ENCODE data around the gene VPS26A.
"Not testable (repeated sequence)": the region's sequence is repeated elsewhere in the genome, so short reads cannot be mapped to it uniquely, and the experiment has no call there.

The VPS26A gene

DNA sequence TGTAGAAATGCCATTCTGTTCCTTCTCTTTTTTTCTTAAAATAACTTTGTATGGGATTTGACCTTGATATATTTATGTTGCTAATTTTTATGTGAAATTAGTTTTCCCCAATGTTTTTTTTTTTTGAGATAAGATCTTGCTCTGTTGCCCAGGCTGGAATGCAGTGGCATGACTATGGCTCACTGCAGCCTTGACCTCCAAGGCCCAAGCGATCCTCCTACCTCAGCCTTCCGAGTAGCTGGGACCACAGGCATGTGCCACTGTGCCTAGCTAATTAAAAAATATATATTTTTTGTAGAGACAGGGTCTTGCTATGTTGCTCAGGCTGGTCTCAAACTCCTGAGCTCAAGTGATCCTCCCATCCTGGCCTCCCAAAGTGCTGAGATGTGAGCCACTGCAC, 16.0 kb downstream of the VPS26A start:
- Histone ChIP-seq H3K27ac (ENCODE audit: insufficient read depth, low read depth, low read length, poor library complexity, severe bottlenecking) (no peak overlapping the region), H3K36me3 (ENCODE audit: control insufficient read depth, insufficient read depth, low read length) (no peaks in the 10 kb centered on the region), H3K9me3 (ENCODE audit: control insufficient read depth, low read length) (no peaks in the 10 kb centered on the region), H3K4me3 (ENCODE audit: insufficient read depth, low read depth, low read length) (no peak overlapping the region), H3K4me1 (ENCODE audit: control insufficient read depth, insufficient read depth, low read length) (no peaks in the 10 kb centered on the region), H3K27me3 (ENCODE audit: control insufficient read depth, insufficient read depth, low read length, poor library complexity, severe bottlenecking) (no peaks in the 10 kb centered on the region)
- WGBS, 2 experiments, result 95 to 96% methylated on average over 2 of the region's 2 CpGs

DNA sequence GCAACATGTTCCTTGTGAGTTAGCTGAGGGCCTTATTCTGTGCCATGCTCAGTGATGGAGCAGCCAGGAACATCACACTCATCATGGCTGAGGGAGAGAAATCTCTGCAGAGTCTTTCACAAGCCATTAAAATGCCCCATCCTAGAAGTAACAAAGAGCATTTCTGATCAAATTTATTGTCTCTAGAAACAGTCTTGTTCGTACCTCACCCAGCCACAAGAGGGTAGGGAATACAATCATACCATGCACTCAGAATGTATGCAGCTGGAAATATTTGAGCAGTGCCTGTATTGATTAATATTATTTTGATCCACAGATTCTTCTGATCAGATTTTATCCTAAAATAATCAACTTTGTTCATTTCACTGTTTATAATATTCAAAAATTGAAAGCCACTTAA, 17.3 kb downstream of the VPS26A start:
- H3K36me3 ChIP-seq (ENCODE audit: control insufficient read depth, insufficient read depth, low read length), result no peaks in the 10 kb centered on the region
- no peaks in the 10 kb centered on the region for H3K9me3 ChIP-seq (ENCODE audit: control insufficient read depth, low read length)
- H3K27ac ChIP-seq (ENCODE audit: insufficient read depth, low read depth, low read length, poor library complexity, severe bottlenecking), result no peak overlapping the region
- no peaks in the 10 kb centered on the region for H3K27me3 ChIP-seq (ENCODE audit: control insufficient read depth, insufficient read depth, low read length, poor library complexity, severe bottlenecking)
- WGBS, 2 experiments, result 80 to 81% methylated on average over 1 of the region's 1 CpG
- H3K4me1 ChIP-seq (ENCODE audit: control insufficient read depth, insufficient read depth, low read length), result no peaks in the 10 kb centered on the region
- H3K4me3 ChIP-seq (ENCODE audit: insufficient read depth, low read depth, low read length), result no peak overlapping the region

DNA sequence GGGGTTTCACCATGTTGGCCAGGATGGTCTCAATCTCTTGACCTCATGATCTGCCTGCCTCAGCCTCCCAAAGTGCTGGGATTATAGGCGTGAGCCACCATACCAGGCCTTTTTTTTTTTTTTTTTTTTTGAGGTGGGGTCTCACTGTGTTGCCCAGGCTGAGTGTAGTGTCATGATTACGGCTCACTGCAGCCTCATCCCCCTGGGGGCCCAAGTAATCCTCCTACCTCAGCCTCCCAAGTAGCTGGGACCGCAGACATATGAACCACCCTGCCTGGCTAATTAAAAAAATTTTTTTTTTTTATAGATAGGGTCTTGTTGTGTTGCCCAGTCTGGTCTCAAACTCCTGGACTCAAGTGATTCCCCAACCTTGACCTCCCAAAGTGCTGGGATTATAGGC, 18.1 kb downstream of the VPS26A start:
- not testable (repeated sequence) for H3K36me3 ChIP-seq (ENCODE audit: control insufficient read depth, insufficient read depth, low read length); H3K27me3 ChIP-seq (ENCODE audit: control insufficient read depth, insufficient read depth, low read length, poor library complexity, severe bottlenecking); H3K4me1 ChIP-seq (ENCODE audit: control insufficient read depth, insufficient read depth, low read length); H3K4me3 ChIP-seq (ENCODE audit: insufficient read depth, low read depth, low read length); H3K27ac ChIP-seq (ENCODE audit: insufficient read depth, low read depth, low read length, poor library complexity, severe bottlenecking); H3K9me3 ChIP-seq (ENCODE audit: control insufficient read depth, low read length)
- 85 to 92% methylated on average over 2 to 3 of the region's 3 CpGs for WGBS, 2 experiments

DNA sequence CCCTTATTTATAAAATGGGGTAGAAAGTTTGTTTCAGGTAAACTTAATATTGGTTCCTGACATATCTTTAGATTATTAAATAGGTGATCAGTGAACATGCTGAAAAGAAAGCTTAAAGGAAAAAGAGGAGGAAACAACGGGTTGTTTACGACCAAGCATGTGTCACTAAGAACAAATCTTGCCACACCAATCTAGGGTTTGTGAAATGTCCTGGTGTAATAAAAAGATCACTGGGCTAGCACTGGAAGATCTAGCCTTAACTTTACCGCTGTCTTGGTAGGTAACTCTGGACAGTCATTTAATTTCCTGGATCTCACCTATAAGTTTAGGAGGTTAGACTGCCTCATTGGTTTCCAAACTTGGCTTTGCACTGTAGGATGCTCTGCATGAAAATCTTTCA, 19.0 kb downstream of the VPS26A start:
- no peaks in the 10 kb centered on the region for H3K4me1 ChIP-seq (ENCODE audit: control insufficient read depth, insufficient read depth, low read length)
- H3K27me3 ChIP-seq (ENCODE audit: control insufficient read depth, insufficient read depth, low read length, poor library complexity, severe bottlenecking), result no peaks in the 10 kb centered on the region
- H3K4me3 ChIP-seq (ENCODE audit: insufficient read depth, low read depth, low read length), result no peak overlapping the region
- H3K36me3 ChIP-seq (ENCODE audit: control insufficient read depth, insufficient read depth, low read length), result no peaks in the 10 kb centered on the region
- no peak overlapping the region for H3K27ac ChIP-seq (ENCODE audit: insufficient read depth, low read depth, low read length, poor library complexity, severe bottlenecking)
- H3K9me3 ChIP-seq (ENCODE audit: control insufficient read depth, low read length), result no peaks in the 10 kb centered on the region
- 64% methylated on average over 3 of the region's 3 CpGs for WGBS, 2 experiments

DNA sequence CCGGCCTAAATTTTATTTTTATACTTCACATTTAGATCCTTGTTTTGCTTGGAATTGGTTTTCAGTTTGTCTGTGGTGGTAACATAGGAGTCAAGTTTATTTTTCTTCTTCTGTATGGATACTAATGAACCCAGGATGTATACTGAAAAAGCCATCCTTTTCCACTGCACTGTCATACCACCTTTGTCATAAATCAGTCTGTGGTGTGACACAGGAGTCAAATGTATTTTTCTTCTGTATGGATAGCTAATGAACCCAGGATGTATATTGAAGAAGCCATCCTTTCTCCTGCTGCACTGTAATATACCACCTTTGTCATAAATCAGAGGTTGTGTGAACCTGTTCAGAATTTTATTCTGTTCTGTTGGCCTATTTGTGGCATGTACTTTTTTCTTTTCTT, 21.4 kb downstream of the VPS26A start:
- H3K36me3 ChIP-seq (ENCODE audit: control insufficient read depth, insufficient read depth, low read length), result no peaks in the 10 kb centered on the region
- H3K27ac ChIP-seq (ENCODE audit: insufficient read depth, low read depth, low read length, poor library complexity, severe bottlenecking), result no peak overlapping the region
- H3K27me3 ChIP-seq (ENCODE audit: control insufficient read depth, insufficient read depth, low read length, poor library complexity, severe bottlenecking), result no peaks in the 10 kb centered on the region
- no peaks in the 10 kb centered on the region for H3K9me3 ChIP-seq (ENCODE audit: control insufficient read depth, low read length)
- 89% methylated on average over 1 of the region's 1 CpG; no CpG with 5 or more reads in 1 of the 2 experiments for WGBS, 2 experiments
- no peaks in the 10 kb centered on the region for H3K4me1 ChIP-seq (ENCODE audit: control insufficient read depth, insufficient read depth, low read length)
- H3K4me3 ChIP-seq (ENCODE audit: insufficient read depth, low read depth, low read length), result no peak overlapping the region

DNA sequence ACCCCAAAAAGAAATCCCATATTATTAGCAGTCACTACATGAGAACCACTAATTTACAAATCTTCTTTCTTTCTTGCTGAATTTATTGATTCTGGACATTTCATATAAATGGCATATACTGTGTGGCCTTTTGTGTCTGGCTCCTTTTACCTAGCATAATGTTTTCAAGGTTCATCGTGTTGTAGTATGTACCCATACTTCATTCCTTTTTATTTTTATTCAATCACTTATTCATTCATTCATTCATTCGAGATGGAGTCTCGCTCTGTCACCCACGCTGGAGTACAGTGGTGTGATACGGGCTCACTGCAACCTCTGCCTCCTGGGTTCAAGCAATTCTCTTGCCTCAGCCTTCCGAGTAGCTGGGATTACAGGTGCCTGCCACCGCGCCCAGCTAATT, 21.9 kb downstream of the VPS26A start:
- H3K4me3 ChIP-seq (ENCODE audit: insufficient read depth, low read depth, low read length), result no peak overlapping the region

DNA sequence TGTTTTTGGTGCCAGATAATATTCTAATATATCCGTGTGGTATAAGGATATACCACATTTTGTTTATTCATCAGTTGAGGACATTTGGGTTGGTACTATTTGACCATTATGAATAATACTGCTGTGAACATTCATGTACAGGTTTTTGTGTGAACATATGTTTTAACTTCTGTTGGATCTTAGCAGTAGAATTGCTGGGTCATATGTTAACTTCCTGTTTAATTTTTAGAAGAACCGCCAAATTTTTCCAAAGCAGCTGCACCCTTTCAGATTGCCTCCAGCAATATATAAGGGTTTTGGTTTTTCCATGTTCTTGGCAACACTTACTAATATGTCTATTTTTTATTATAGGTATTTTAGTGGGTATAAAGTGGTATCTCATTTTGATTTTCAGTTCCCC, 22.8 kb downstream of the VPS26A start:
- H3K27me3 ChIP-seq (ENCODE audit: control insufficient read depth, insufficient read depth, low read length, poor library complexity, severe bottlenecking), result no peaks in the 10 kb centered on the region
- H3K36me3 ChIP-seq (ENCODE audit: control insufficient read depth, insufficient read depth, low read length), result no peaks in the 10 kb centered on the region
- H3K4me3 ChIP-seq (ENCODE audit: insufficient read depth, low read depth, low read length), result no peak overlapping the region
- no peak overlapping the region for H3K27ac ChIP-seq (ENCODE audit: insufficient read depth, low read depth, low read length, poor library complexity, severe bottlenecking)
- 100% methylated on average over 1 to 2 of the region's 2 CpGs for WGBS, 2 experiments
- H3K9me3 ChIP-seq (ENCODE audit: control insufficient read depth, low read length), result no peaks in the 10 kb centered on the region
- H3K4me1 ChIP-seq (ENCODE audit: control insufficient read depth, insufficient read depth, low read length), result no peaks in the 10 kb centered on the region

More for the DNA sequence above, 21.9 kb downstream of the VPS26A start:
- no peaks in the 10 kb centered on the region for H3K4me1 ChIP-seq (ENCODE audit: control insufficient read depth, insufficient read depth, low read length)
- 92 to 94% methylated on average over 8 of the region's 8 CpGs for WGBS, 2 experiments
- H3K9me3 ChIP-seq (ENCODE audit: control insufficient read depth, low read length), result no peaks in the 10 kb centered on the region
- no peak overlapping the region for H3K27ac ChIP-seq (ENCODE audit: insufficient read depth, low read depth, low read length, poor library complexity, severe bottlenecking)
- H3K27me3 ChIP-seq (ENCODE audit: control insufficient read depth, insufficient read depth, low read length, poor library complexity, severe bottlenecking), result no peaks in the 10 kb centered on the region
- H3K36me3 ChIP-seq (ENCODE audit: control insufficient read depth, insufficient read depth, low read length), result no peaks in the 10 kb centered on the region

DNA sequence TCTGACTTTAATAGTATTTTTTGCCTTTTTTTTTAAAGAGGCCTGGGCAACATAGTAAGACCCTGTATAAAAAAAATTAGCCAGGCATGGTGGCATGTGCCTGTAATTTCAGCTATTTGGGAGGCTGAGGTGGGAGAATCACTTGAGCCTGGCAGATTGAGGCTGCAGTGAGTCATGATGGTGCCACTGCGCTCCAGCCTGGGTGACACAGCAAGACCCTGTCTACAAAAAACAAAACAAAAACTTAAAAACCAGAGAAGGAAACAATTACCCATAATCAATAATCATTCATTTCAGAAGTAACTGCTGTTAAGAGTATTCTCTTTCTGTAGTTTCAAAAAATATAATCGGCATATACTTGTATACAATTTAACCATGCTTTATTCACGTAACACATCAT, 28.0 kb downstream of the VPS26A start:
- H3K36me3 ChIP-seq (ENCODE audit: control insufficient read depth, insufficient read depth, low read length), result no peaks in the 10 kb centered on the region
- WGBS, 2 experiments, result 96 to 97% methylated on average over 2 to 3 of the region's 3 CpGs
- no peaks in the 10 kb centered on the region for H3K9me3 ChIP-seq (ENCODE audit: control insufficient read depth, low read length)

DNA sequence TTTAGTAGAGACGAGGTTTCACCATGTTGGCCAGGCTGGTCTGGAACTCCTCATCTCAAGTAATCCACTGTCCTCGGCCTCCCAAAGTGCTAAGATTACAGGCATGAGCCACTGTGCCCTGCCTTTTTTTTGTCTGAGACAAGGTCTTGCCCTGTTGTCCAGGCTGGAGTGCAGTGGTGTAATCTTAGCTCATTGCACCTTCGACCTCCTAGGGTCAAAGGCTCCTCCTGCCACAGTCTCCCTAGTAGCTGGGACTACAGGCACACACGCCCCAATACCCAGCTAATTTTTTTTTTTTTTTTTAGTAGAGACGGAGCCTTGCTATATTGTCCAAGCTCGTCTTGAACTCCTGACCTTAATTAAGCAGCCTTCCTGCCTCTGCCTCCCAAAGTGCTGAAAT, 29.2 kb downstream of the VPS26A start:
- Histone ChIP-seq H3K27ac (ENCODE audit: insufficient read depth, low read depth, low read length, poor library complexity, severe bottlenecking) (no peak overlapping the region), H3K27me3 (ENCODE audit: control insufficient read depth, insufficient read depth, low read length, poor library complexity, severe bottlenecking) (no peaks in the 10 kb centered on the region), H3K4me1 (ENCODE audit: control insufficient read depth, insufficient read depth, low read length) (no peaks in the 10 kb centered on the region), H3K36me3 (ENCODE audit: control insufficient read depth, insufficient read depth, low read length) (no peaks in the 10 kb centered on the region), H3K4me3 (ENCODE audit: insufficient read depth, low read depth, low read length) (no peak overlapping the region), H3K9me3 (ENCODE audit: control insufficient read depth, low read length) (no peaks in the 10 kb centered on the region)
- 89% methylated on average over 6 of the region's 6 CpGs for WGBS, 2 experiments

More for the DNA sequence above, 28.0 kb downstream of the VPS26A start:
- Histone ChIP-seq H3K27me3 (ENCODE audit: control insufficient read depth, insufficient read depth, low read length, poor library complexity, severe bottlenecking) (no peaks in the 10 kb centered on the region), H3K4me3 (ENCODE audit: insufficient read depth, low read depth, low read length) (no peak overlapping the region), H3K27ac (ENCODE audit: insufficient read depth, low read depth, low read length, poor library complexity, severe bottlenecking) (no peak overlapping the region), H3K4me1 (ENCODE audit: control insufficient read depth, insufficient read depth, low read length) (no peaks in the 10 kb centered on the region)

DNA sequence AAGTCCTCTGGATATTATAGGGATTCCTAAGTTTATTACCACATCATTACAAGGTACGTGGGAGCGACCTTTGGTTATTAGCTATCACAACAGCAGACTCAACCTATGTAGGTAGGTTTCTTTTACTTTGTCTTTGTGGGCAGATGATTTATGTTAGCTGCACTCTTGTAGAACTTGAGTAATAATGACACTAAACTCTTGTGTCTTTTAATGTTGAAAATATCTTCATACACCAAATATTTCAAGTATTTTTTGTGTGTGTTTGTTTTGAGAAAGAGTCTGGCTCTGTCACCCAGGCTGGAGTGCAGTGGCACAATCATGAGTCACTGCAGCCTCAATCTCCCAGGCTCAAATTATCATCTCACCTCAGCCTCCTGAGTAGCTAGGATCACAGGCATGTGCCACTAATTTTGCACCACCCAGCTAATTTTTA, 36.8 kb downstream of the VPS26A start:
- H3K4me3 ChIP-seq (ENCODE audit: insufficient read depth, low read depth, low read length), result no peak overlapping the region
- H3K27me3 ChIP-seq (ENCODE audit: control insufficient read depth, insufficient read depth, low read length, poor library complexity, severe bottlenecking), result no peaks in the 10 kb centered on the region
- H3K36me3 ChIP-seq (ENCODE audit: control insufficient read depth, insufficient read depth, low read length), result no peaks in the 10 kb centered on the region
- H3K9me3 ChIP-seq (ENCODE audit: control insufficient read depth, low read length), result no peaks in the 10 kb centered on the region
- H3K27ac ChIP-seq (ENCODE audit: insufficient read depth, low read depth, low read length, poor library complexity, severe bottlenecking), result no peak overlapping the region
- 95% methylated on average over 2 of the region's 2 CpGs; no CpG with 5 or more reads in 1 of the 2 experiments for WGBS, 2 experiments
- H3K4me1 ChIP-seq (ENCODE audit: control insufficient read depth, insufficient read depth, low read length), result no peaks in the 10 kb centered on the region

DNA sequence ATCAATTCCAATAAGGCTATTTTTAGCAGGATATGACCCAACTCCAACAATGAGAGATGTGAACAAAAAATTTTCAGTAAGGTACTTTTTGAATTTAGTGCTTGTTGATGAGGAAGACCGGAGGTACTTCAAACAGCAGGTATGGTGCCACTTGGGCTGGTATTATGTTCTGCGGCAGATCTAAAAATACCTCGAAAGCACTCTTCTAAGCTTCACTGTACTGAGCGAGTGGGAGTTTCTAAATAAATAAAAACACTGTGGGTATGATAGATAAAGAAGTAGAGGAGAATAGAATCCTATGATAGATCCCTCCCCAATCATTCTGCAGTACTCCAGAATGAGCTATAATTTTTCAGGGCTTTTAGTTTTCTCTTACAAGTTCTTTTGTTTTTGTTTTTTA, 44.5 kb downstream of the VPS26A start:
- no peaks in the 10 kb centered on the region for H3K9me3 ChIP-seq (ENCODE audit: control insufficient read depth, low read length)
- H3K4me3 ChIP-seq (ENCODE audit: insufficient read depth, low read depth, low read length), result no peak overlapping the region
- peaks cover 8% of the 10 kb centered on the region for H3K36me3 ChIP-seq (ENCODE audit: control insufficient read depth, insufficient read depth, low read length)
- no peaks in the 10 kb centered on the region for H3K27me3 ChIP-seq (ENCODE audit: control insufficient read depth, insufficient read depth, low read length, poor library complexity, severe bottlenecking)
- H3K27ac ChIP-seq (ENCODE audit: insufficient read depth, low read depth, low read length, poor library complexity, severe bottlenecking), result no peak overlapping the region
- 89 to 97% methylated on average over 4 of the region's 4 CpGs for WGBS, 2 experiments
- no peaks in the 10 kb centered on the region for H3K4me1 ChIP-seq (ENCODE audit: control insufficient read depth, insufficient read depth, low read length)
